Omental fat pad (tissue), 4 donors: ENCODE results near the gene RHBDD2. TPM values are rescaled to one million over a fixed set of nuclear protein-coding genes. Genes with fewer than 3 reads are reported as not detected.

Source experiments
- ATAC-seq: fragments of 150-250 bp; one replicate; pipeline ENCODE4 v1.9.1; 2016; ENCODE audit warnings: mild to moderate bottlenecking, moderate library complexity; ENCODE audit not compliant: low FRiP score
- DNase-seq: peaks from one replicate; pipeline ENCODE4 v3.0.0-alpha.2; 2019; ENCODE audit warnings: low spot score
- CTCF ChIP-seq, 3 donors: fragments of 450-650 bp; IDR thresholded peaks; one replicate each; pipeline ENCODE4 v1.5.1; 2016 to 2017; ENCODE audit warnings: antibody characterized with exemption in 3 of 3, mild to moderate bottlenecking in 3 of 3, moderate library complexity in 2 of 3
- total RNA-seq, 4 donors: library from RNA; depleted of rRNA; stranded (reverse); fragments of >200 nt; gene quantifications; one replicate each; pipeline ENCODE4 v1.1.0, GENCODE V29; 2016

Gene RHBDD2
- total RNA-seq, 4 donors from 2014 or later, result 31.8 to 51.9 (median 33.0) TPM

DNA sequence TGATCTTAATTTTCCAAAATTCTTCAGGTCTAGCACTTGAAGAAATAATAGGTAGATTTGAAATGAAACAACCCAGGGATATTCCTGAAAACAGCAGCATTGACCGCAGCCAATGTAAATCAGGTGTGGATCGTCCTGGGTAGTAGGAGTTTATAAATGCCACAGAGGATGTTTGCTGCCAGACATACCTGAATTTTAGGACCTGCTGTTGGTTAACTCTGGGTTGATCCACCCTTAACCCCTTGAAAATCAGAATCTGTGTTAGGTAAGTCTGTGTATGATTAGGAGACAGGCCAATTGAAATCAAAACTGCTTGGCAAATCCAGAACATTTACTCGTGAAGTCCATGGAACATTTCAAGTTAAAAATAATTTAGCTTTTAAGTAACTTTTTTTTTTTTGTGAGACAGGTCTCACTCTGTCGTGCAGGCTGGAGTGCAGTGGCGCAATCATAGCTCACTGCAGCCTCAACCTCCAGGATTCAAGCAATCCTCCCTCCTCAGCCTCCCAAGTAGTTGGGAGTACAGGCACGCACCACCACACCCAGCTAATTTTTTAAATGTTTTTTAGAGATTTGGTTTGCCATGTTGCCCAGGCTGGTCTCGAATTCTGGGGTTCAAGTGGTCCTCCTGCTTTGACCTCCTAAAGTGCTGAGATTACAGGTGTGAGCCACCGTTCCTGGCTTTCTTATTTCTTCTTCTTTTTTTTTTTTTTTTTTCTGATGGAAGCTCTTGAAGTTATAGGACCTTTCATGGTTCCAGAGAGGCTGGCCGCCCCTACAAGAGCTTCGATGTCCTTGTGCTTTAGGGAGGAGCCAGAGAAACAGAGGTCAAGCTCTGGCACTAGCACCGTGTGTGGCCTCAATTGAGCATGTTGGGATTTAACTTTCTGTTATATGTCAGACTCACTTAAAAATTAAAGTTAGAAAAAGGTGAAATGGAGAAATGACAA, 38.1 kb downstream of the RHBDD2 start:
- ATAC-seq (no peak), DNase-seq (no peak)
- TF ChIP-seq CTCF (IDR thresholded peaks at IDR 0.05), result no peak

DNA sequence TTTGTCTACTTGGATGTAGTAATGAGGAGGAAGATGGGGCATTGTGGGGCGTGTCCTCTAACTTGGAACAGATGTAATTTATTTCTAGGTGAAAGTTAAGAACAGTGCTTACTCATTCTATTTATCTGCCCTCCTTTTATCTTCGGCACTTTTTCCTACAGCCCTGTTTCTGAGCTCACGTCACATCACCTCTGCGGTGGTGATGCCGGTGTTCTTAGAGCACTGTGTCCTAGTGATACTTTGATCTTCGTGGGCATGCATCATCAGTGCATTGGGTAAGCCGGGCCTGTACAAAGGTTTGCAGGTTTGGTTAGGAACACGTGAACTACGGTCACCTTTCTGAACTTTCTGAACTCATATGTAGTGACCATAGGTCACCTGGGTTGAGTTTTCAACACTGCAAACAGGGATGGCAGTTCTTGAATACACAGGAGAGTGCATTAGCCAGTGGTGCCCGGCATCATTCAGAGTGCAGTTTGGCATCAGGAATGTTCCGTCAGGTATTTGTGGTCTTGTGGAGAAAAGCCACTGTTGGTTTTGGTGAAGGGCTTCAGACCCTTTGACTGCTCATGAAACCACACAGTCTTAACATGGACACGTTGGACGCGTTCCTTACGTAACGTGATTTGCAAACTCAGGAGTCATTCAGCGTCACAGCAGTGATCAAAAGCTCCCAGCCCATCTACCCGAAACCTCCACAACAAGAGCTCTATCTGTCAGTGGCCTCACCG, 41.8 kb downstream of the RHBDD2 start:
- ATAC-seq, result peak; percentile 73
- DNase-seq, result no peak
- TF ChIP-seq CTCF (IDR thresholded peaks at IDR 0.05), result no peak

DNA sequence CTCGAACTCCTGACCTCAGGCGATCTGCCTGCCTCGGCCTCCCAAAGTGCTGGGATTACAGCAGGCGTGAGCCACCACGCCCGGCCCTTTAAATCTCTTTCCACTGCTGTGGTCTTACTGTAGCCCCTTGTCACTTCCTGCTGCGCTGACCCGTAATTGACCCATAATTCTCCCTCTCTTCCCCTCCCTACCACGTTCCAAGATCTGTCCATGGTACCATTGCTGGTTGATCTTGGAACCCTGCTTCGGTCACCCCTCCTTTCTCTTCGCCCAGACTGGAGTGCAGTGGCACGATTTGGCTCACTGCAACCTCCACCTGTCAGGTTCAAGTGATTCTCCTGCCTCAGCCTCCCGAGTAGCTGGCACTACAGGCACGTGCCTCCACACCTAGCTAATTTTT, 42.6 kb downstream of the RHBDD2 start:
- ATAC-seq (no peak), DNase-seq (no peak)
- TF ChIP-seq CTCF (IDR thresholded peaks at IDR 0.05), result no peak

- TF ChIP-seq CTCF (IDR thresholded peaks at IDR 0.05), result no peak
- ATAC-seq, result no peak
- DNase-seq, result no peak
Measured at GRCh38 chr7:75922966-75923603, 44.3 kb downstream of the RHBDD2 start.

DNA sequence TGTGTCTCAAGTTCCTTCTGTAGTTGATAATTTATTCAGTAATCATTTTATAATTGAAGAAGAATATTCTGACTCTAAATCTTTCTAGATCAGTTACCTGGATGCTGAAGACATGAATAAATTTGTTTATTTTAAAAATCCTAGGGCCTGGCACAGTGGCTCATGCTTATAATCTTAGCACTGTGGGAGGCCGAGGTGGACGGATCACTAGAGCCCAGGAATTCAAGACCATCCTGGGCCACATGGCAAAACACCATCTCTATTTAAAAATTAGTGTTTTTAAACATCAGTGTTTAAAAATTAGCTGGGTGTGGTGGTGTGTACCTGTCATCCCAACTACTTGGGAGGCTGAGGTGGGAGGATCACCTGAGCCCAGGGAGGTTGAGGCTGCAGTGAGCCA, 45.4 kb downstream of the RHBDD2 start:
- no peak for DNase-seq
- no peak for ATAC-seq
- no peak for TF ChIP-seq CTCF (IDR thresholded peaks at IDR 0.05)

DNA sequence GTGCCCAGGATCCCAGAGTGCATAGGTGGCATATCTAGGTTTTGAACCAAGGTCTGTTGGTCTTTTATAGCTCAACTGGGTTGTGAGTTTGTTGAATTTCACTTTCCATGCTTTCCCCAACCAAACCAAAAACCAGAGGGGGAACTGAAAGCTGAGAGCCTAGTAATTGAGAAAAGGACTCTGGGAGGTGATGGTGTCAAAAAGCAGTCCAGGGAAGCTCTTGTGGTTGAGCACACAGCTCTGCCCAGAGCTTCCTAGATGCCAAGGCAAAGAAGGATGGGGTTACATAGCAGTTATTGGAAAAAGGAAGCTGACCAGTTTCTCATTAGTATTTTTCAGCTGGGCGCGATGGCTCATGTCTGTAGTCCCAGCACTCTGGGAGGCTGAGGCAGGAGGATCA, 46.1 kb downstream of the RHBDD2 start:
- DNase-seq (no peak), ATAC-seq (no peak)
- TF ChIP-seq CTCF (IDR thresholded peaks at IDR 0.05), result no peak
